Thoracic aorta (tissue), 2 donors: ENCODE results near the gene CCDC12. TPM values are rescaled to one million over a fixed set of nuclear protein-coding genes. Genes with fewer than 3 reads are reported as not detected.

Source experiments
- ATAC-seq: fragments of 150-250 bp; one replicate; pipeline ENCODE4 v1.8.0; 2017; ENCODE audit warnings: low read depth; ENCODE audit not compliant: insufficient number of reproducible peaks, low FRiP score
- DNase-seq: peaks from one replicate; pipeline ENCODE4 v3.0.0-alpha.2; 2020; ENCODE audit warnings: low spot score
- H3K27ac ChIP-seq, 2 donors: fragments of 200-600 bp; sonication (generic); 1 replicate in 1 of 2; 2 replicates in 1 of 2; pipeline ENCODE4 v1.5.1; 2016; ENCODE audit warnings: mild to moderate bottlenecking in 2 of 2, moderate library complexity in 2 of 2
- H3K27me3 ChIP-seq: fragments of 200-600 bp; sonication (generic); replicated peaks from 2 replicates; pipeline ENCODE4 v1.6.0; 2016; ENCODE audit warnings: mild to moderate bottlenecking; ENCODE audit not compliant: insufficient read depth
- H3K36me3 ChIP-seq: fragments of 200-600 bp; sonication (generic); one replicate; pipeline ENCODE4 v1.5.1; 2016
- H3K4me1 ChIP-seq, 2 donors: fragments of 200-600 bp; sonication (generic); 1 replicate in 1 of 2; 2 replicates in 1 of 2; pipeline versions ENCODE4 v1.5.1 to v1.6.0; 2016; ENCODE audit warnings: low read depth in 2 of 2, mild to moderate bottlenecking in 1 of 2; ENCODE audit not compliant: control insufficient read depth in 1 of 2
- H3K4me3 ChIP-seq: fragments of 200-600 bp; sonication (generic); 2 replicates; pipeline ENCODE4 v1.5.1; 2016; ENCODE audit warnings: mild to moderate bottlenecking
- H3K9me3 ChIP-seq: fragments of 200-600 bp; sonication (generic); 2 replicates; pipeline ENCODE4 v1.5.1; 2016
- CTCF ChIP-seq: fragments of 200-600 bp; sonication (generic); IDR thresholded peaks from one replicate; pipeline ENCODE4 v1.5.1; 2019; ENCODE audit warnings: antibody characterized with exemption
- total RNA-seq, 2 donors: library from RNA; depleted of rRNA; stranded (reverse); fragments of >200 nt; gene quantifications; one replicate each; pipeline versions ENCODE4 v1.1.0 to v1.2.3, GENCODE V29; 2016

Gene CCDC12
- total RNA-seq, 2 donors from 2014 or later: 29.8 to 58.8 TPM

GRCh38 chr3:47010111-47010712 is 33.7 kb upstream of the CCDC12 start:
- H3K9me3 ChIP-seq: no peaks in the 10 kb centered on the region
- DNase-seq (no peak), ATAC-seq (no peak)
- no peaks in the 10 kb centered on the region for H3K27me3 ChIP-seq
- H3K4me3 ChIP-seq: peak overlapping the region; percentile 86
- H3K27ac ChIP-seq: peak overlapping the region; percentile 75 to 84
- H3K4me1 ChIP-seq: peaks cover 0 to 9% of the 10 kb centered on the region in 2 donors
- no peak for TF ChIP-seq CTCF
- H3K36me3 ChIP-seq: no peaks in the 10 kb centered on the region

- ATAC-seq (peak; percentile 76), DNase-seq (peak; percentile 46)
- Histone ChIP-seq H3K9me3 (no peaks in the 10 kb centered on the region), H3K4me1 (peaks cover 0 to 9% of the 10 kb centered on the region in 2 donors), H3K36me3 (peaks cover 5% of the 10 kb centered on the region), H3K27me3 (no peaks in the 10 kb centered on the region), H3K4me3 (peak overlapping the region; percentile 86), H3K27ac (peak overlapping the region; percentile 75 to 84)
- no peak for TF ChIP-seq CTCF
These were observed 32.9 kb upstream of the CCDC12 start for GRCh38 chr3:47009225-47010110.

GRCh38 chr3:47008851-47009224 is 32.3 kb upstream of the CCDC12 start:
- Histone ChIP-seq H3K4me3 (peak overlapping the region; percentile 86), H3K27me3 (no peaks in the 10 kb centered on the region), H3K27ac (peak overlapping the region; percentile 27 to 75), H3K36me3 (peaks cover 8% of the 10 kb centered on the region), H3K4me1 (peaks cover 0 to 9% of the 10 kb centered on the region in 2 donors), H3K9me3 (no peaks in the 10 kb centered on the region)
- ATAC-seq (no peak), DNase-seq (no peak)
- no peak for TF ChIP-seq CTCF

GRCh38 chr3:47008234-47008796 is 31.8 kb upstream of the CCDC12 start:
- no peak for TF ChIP-seq CTCF
- DNase-seq (no peak), ATAC-seq (no peak)
- peak overlapping the region in 1 of 2 donors; percentile 27 for H3K27ac ChIP-seq
- peaks cover 8% of the 10 kb centered on the region for H3K36me3 ChIP-seq
- no peaks in the 10 kb centered on the region for H3K9me3 ChIP-seq
- no peak overlapping the region for H3K4me3 ChIP-seq
- H3K4me1 ChIP-seq: peaks cover 0 to 9% of the 10 kb centered on the region in 2 donors
- H3K27me3 ChIP-seq: no peaks in the 10 kb centered on the region
